ENCODE results near the gene B9D2.
"Not testable (repeated sequence)": the region's sequence is repeated elsewhere in the genome, so short reads cannot be mapped to it uniquely, and the experiment has no call there.

The B9D2 gene

DNA sequence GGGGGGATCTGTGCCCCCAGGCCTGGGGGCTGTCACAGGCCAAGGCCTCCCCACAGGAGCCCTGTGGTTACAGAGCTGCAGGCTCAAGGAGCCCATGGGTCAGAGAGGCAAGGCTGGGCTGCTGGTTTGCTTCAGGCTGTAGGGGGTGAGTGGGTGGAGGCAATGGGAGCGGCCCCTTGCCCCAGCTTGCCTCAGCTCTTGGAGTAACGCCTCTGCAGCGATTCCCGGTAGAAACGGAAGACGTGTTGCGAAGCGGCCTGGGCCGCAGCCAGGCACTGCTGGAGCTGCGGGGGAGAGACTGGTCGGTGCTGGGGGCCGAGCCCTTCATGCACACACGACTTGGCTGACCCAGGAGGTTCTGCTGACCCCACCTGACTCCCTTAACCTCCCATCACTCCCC is 22.5 kb upstream of the B9D2 start:
- no peak for DNase-seq

DNA sequence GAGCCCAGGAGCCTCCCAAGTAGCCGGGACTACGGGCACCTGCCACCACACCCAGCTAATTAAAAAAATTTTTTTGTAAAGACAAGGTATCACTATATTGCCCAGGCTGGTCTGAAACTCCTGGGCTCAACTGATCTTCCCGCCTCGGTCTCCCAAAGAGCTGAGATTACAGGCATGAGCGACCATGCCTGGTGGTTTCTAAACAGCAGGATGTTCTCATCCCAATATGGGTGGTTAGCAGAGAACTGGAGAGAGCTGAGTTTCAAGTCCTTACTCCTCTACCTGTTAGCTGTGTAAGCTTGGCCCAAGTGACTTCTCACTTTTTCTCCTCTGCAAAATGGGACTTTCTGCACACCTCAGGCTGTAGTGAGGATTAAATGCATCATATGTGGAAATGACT is 20.4 kb upstream of the B9D2 start:
- DNase-seq = no peak

GRCh38 chr19:41381536-41381935 is 17.6 kb upstream of the B9D2 start:
- not testable (repeated sequence) for DNase-seq

- DNase-seq = no peak
These were observed 14.2 kb upstream of the B9D2 start for GRCh38 chr19:41377977-41378709.

DNA sequence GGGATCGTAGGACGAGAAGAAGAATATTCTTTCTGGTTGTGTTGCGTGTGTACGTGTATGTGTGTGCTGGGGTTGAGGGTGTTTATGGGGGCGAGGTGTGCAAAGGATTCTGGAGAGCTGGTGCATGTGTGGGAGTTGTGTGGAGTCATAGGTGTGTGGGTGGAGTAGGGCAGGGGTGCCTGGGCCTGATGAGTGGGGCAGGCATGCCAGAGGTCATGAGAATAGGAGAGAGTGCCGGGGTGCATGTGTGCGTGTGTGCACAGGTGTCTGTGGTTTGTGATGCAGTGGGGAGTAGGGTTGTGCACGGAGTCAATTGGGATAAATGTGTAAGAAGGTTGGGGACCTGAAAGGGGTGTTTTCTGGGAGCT is 13.0 kb upstream of the B9D2 start:
- peak in 1 of 2 donors; percentile 31 for DNase-seq

GRCh38 chr19:41376241-41376997 is 12.5 kb upstream of the B9D2 start, which contains the start of gene TMEM91:
TSS of gene TMEM91 (plus strand) at chr19:41376533. CDS start at chr19:41378310, 1,777 bp downstream.
- peak in 1 of 2 donors; percentile 32 for DNase-seq

GRCh38 chr19:41373993-41374392 is 10.0 kb upstream of the B9D2 start:
- no peak for DNase-seq

DNA sequence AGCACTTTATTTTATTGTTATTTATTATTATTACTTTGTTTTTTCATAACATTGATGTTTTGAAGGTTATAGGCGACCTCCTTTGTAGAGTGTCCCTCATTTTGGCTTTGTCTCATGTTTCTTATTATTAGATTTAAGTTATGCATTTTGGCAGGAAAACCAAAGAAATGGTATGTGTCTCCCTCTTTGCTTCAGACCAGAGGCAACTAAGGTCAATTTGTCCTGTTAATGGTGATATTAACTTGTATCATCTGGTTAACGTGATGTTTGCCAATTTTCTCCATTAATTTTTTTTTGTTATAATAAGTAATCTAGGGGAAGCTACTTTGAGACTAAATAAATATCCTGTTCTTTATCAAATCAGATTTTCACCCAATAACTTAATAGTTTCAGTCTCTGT is 8.6 kb upstream of the B9D2 start:
- no peak for DNase-seq

DNA sequence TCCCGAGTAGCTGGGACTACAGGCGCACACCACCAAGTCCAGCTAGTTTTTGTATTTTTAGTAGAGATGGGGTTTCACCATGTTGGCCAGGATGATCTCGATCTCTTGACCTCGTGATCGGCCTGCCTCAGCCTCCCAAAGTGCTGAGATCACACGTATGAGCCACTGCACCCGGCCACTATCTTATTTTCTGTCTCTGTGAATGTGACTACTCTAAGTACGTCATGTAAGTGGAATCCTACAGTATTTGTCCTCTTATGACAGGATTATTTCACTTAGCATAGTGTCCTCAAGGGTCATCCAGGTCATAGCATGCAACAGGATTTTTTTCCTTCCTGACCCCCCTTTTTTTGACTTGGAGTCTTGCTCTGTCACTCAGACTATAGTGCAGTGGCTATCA is 7.6 kb upstream of the B9D2 start:
- DNase-seq = no peak

DNA sequence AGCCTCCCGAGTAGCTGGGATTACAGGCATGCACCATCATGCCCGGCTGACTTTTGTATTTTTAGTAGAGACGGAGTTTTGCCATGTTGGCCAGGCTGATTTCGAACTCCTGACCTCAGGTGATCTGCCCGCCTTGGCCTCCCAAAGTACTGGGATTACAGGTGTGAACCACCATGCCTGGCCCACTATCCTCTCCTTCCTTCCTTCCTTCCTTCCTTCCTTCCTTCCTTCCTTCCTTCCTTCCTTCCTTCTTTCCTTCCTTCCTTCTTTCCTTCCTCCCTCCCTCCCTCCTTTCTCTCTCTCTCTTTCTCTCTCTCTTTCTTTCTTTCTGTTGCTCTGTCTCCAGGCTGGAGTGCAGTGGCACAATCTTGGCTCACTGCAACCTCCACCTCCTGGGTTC is 7.2 kb upstream of the B9D2 start:
- DNase-seq = not testable (repeated sequence)

DNA sequence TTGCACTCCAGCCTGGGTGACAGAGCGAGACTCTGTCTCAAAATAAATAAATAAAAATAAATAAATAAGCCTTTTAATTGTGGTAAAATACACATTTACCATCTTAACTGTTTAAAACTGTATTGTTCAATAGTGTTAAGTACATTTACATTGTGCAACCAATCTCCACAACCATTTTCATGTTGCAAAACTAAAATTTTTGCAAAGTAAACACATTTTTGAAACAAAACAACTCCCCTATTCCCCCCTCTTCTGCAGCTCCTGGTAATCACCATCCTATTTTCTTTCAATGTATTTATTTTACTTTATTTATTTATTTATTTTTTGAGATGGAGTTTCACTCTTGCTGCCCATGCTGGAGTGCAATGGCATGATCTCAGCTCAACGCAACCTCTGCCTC is 5.8 kb upstream of the B9D2 start:
- DNase-seq = no peak

DNA sequence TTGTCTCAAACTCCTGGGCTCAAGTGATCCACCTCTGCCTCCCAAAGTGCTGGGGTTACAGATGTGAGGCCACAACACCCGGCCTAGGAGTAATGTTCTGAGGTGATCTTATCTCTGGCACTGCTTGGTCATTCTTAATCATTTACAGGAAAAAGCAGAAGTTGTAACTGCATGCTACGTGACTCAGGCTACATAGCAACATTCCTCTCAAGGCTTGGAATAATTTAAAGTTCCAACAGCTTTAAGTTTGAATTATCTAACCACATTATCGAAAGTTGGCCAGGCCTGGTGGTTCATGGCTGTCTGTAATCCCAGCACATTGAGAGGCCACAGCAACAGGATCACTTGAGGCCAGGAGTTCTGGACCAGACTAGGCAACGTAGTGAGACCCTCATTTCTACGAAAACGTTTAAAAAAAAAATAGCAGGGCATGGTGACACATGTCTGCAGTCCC is 3.9 kb upstream of the B9D2 start:
- DNase-seq = no peak

- no peak for DNase-seq
These were observed 2.1 kb upstream of the B9D2 start for GRCh38 chr19:41366089-41366488.

- DNase-seq = no peak
These were observed 809 bp upstream of the B9D2 start for GRCh38 chr19:41364524-41365391.

DNA sequence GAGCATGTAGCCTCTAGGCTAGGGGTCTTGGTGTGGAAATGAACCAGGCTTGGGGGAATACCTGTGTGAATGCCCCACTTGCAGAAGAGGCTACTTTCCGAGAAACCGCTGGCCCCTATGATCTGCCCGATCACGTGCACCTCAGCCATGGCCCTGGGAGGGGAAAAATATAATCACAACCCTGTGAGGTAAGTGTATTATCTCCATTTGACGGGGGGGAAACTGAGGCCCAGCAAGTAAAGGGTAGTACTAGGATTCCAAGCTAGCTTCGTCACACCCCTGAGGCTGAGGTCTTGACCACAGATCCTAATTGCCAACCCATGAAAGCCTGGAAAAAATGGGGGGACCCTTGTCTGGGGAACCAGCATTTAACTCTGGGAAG is 587 bp downstream of the B9D2 start:
- DNase-seq = no peak

DNA sequence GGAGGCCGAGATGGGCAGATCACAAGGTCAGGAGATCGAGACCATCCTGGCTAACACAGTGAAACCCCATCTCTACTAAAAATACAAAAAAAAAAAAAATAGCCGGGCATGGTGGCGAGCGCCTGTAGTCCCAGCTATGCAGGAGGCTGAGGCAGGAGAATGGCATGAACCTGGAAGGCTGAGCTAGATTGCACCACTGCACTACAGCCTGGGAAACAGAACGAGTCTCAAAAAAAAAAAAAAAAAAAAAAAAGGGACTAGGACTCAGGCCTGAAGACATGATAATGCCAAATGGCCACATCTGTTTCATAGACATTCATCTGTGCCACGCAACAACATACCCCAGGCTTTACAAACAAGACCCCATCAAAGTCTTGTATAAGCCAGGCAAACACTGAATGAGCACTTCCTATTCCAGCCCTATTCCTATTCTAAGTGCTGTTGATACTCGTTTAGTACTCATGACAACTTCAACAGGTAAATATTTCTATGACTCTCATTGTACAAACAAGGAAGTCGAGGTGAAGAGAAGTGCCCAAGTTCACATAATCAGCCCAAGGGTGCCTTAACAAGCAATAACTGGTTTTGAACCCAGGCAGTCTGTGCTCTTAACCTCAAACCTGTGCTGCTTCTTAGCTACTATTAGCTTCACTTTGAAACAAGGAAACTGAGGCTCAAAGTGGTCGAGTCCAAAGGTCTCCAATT is 1.7 kb downstream of the B9D2 start:
- no peak for DNase-seq

DNA sequence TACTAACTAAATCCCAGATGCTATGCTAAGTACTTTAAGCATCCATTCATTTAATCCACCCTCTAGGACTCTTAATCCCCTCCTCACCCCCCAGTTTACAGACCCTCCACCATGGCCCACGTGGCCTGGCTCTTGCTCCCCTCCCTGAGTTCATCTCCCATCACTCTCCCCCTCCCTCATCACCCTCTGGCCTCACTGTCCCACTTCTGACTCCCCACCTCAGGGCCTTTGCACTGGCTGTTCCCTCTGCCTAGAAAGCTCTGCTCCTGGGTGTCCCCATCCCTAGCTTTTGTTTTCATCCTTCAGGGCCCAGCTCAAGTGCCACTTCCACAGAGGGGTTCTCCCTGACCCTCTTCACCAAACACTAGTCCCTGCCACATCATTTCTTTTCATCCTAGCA is 4.2 kb downstream of the B9D2 start:
- DNase-seq = no peak

DNA sequence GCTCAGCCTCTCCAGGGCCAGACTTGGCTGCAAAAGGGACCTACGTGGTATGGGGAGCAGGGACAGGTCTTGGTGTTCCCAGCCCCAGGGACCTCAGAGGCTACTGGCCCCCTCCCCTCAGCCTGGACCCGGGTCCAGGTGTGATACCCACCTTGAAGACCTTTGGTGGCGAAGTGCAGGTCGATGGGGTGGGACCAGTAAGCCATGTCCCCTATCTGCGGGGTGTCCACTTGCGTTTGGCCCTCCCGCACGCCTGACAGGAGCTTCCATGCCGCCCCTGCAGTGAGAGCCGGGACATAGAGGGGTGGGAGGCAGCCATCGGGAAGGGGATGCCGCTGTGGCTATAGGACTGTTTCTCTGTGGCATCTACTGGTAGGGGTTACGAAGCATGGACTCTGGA is 6.2 kb downstream of the B9D2 start:
- DNase-seq = no peak

- DNase-seq = peak in 1 of 2 donors; percentile 30
These were observed 6.8 kb downstream of the B9D2 start for GRCh38 chr19:41356984-41357739.

DNA sequence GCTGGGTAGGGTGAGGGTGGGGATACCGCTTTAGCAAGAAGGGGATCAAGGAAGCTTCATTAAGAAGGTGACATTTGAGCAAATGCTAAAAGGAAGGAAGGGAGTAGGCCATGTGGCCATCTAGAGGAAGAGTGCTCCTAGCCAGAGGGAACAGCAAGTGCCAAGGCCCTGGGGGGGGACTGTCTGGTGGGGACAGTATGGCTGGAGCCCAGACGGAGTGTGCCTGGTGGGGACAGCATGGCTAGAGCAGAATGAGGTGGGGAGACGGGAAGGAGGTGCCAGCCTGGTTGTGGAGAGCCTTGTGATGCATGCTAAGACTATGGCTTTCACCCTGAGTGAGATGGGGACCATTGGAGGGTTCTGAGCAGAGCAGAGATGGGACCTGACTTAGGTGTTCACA is 8.1 kb downstream of the B9D2 start:
- DNase-seq = no peak

DNA sequence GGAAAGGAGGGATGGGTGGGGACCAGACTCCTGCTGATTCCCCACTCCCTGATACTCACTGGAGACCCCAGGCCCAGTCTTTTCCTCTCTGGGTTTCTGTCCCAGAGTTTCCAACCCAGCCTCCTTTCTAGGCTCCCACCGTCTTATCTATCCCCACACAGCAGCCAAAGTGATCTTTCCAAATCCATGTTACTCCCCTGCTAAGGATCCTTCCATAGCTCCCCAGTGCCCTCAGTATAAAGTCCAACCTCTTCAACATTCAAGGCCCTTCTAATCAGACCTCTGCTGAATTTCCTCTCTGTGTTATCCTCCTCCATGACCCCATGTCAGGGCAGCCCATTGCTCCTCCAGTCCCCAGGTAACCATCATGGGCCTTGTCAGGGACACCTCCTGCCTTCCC is 8.9 kb downstream of the B9D2 start:
- no peak for DNase-seq

- no peak for DNase-seq
These were observed 9.5 kb downstream of the B9D2 start for GRCh38 chr19:41354343-41354953.
